GM06990 (cell line): Measurements from ENCODE around the gene PRKCB.

ENCODE experiments used
- DNase-seq: peaks from one replicate; pipeline ENCODE4 v3.0.0-alpha.2; 2011; ENCODE audit not compliant: insufficient read length; ENCODE audit errors: extremely low read depth
- H3K27me3 ChIP-seq: replicated peaks from 2 replicates; pipeline ENCODE4 v1.6.0; 2011; ENCODE audit warnings: low read length; ENCODE audit not compliant: control insufficient read depth, insufficient read depth
- H3K36me3 ChIP-seq: 2 replicates; pipeline ENCODE4 v1.5.1; 2011; ENCODE audit warnings: low read length; ENCODE audit not compliant: control insufficient read depth, insufficient read depth
- H3K4me3 ChIP-seq: replicated peaks from 2 replicates; pipeline ENCODE4 v1.5.1; 2011; ENCODE audit warnings: low read depth, mild to moderate bottlenecking, control low read depth, low read length
- CTCF ChIP-seq: IDR thresholded peaks from 2 replicates; pipeline ENCODE4 v1.5.1; 2011; ENCODE audit warnings: low read length, control low read depth, mild to moderate bottlenecking, inconsistent platforms; ENCODE audit not compliant: insufficient read depth, poor library complexity, severe bottlenecking

The PRKCB gene

GRCh38 chr16:23843143-23843542 is 7.4 kb downstream of the PRKCB start:
- no peaks in the 10 kb centered on the region for H3K27me3 ChIP-seq
- TF ChIP-seq CTCF: no peak
- peak; percentile 67 for DNase-seq
- peaks cover 5% of the 10 kb centered on the region for H3K36me3 ChIP-seq
- peak overlapping the region; percentile 17; the same call in 1 of the 2 replicates for H3K4me3 ChIP-seq

- no peaks in the 10 kb centered on the region for H3K27me3 ChIP-seq
- DNase-seq: no peak
- H3K4me3 ChIP-seq: no peak overlapping the region
- no peak for TF ChIP-seq CTCF
- H3K36me3 ChIP-seq: peaks cover 4% of the 10 kb centered on the region
Observed at GRCh38 chr16:23847251-23847650, 11.5 kb downstream of the PRKCB start.

- Histone ChIP-seq H3K4me3 (no peak overlapping the region), H3K36me3 (peaks cover 4% of the 10 kb centered on the region), H3K27me3 (no peaks in the 10 kb centered on the region)
- TF ChIP-seq CTCF: no peak
- no peak for DNase-seq
Observed at GRCh38 chr16:23847948-23848347, 12.2 kb downstream of the PRKCB start.

- no peak for TF ChIP-seq CTCF
- H3K4me3 ChIP-seq: no peak overlapping the region; the same call in none of the 2 replicates
- no peak for DNase-seq
- peaks cover 3% of the 10 kb centered on the region for H3K36me3 ChIP-seq
- H3K27me3 ChIP-seq: no peaks in the 10 kb centered on the region
Observed at GRCh38 chr16:23848958-23849357, 13.2 kb downstream of the PRKCB start.

GRCh38 chr16:23852794-23853562 is 17.2 kb downstream of the PRKCB start:
- no peaks in the 10 kb centered on the region for H3K27me3 ChIP-seq

More at GRCh38 chr16:23852794-23853562, 17.2 kb downstream of the PRKCB start:
- Histone ChIP-seq H3K4me3 (no peak overlapping the region), H3K36me3 (no peaks in the 10 kb centered on the region)
- TF ChIP-seq CTCF: no peak
- peak; percentile 71 for DNase-seq
